Trophoblast cell (in vitro differentiated cells and primary cell): ENCODE results near the gene CYTH3.
A peak's percentile ranks its signal among the peaks of the same experiment; 100 is the strongest.

Experiments
- DNase-seq, 2 donors: peaks; one replicate each; pipeline ENCODE4 v3.0.0-alpha.2; 2016
- H2AFZ ChIP-seq: 2 replicates; pipeline ENCODE4 v1.6.1; 2013; ENCODE audit warnings: low read length, moderate library complexity, mild to moderate bottlenecking; ENCODE audit not compliant: insufficient read depth, poor library complexity
- H2AK5ac ChIP-seq: 2 replicates; pipeline ENCODE4 v1.6.1; 2013; ENCODE audit warnings: mild to moderate bottlenecking, low read length
- H2BK120ac ChIP-seq: 2 replicates; pipeline ENCODE4 v1.6.1; 2013; ENCODE audit warnings: low read length, mild to moderate bottlenecking, moderate library complexity; ENCODE audit not compliant: insufficient read depth, poor library complexity
- H2BK12ac ChIP-seq: 2 replicates; pipeline ENCODE4 v1.6.1; 2013; ENCODE audit warnings: mild to moderate bottlenecking, low read length, moderate library complexity
- H2BK5ac ChIP-seq: 2 replicates; pipeline ENCODE4 v1.6.1; 2013; ENCODE audit warnings: low read length, low read depth, moderate library complexity, mild to moderate bottlenecking; ENCODE audit not compliant: poor library complexity
- H3K14ac ChIP-seq: 2 replicates; pipeline ENCODE4 v1.6.1; 2013; ENCODE audit warnings: mild to moderate bottlenecking, low read length
- H3K18ac ChIP-seq: 2 replicates; pipeline ENCODE4 v1.6.1; 2013; ENCODE audit warnings: mild to moderate bottlenecking, low read length
- H3K23ac ChIP-seq: 2 replicates; pipeline ENCODE4 v1.6.1; 2013; ENCODE audit warnings: low read length
- H3K27ac ChIP-seq: 2 replicates; pipeline ENCODE4 v1.5.1; 2013; ENCODE audit warnings: low read depth, mild to moderate bottlenecking, inconsistent platforms, low read length, moderate library complexity
- H3K27me3 ChIP-seq: 2 replicates; pipeline ENCODE4 v1.6.1; 2013; ENCODE audit warnings: inconsistent platforms, mild to moderate bottlenecking, low read length, moderate library complexity; ENCODE audit not compliant: insufficient read depth
- H3K36me3 ChIP-seq, 2 experiments: 1 replicate in 1 of 2; 2 replicates in 1 of 2; pipeline ENCODE4 v1.6.1; 2013; ENCODE audit warnings: low read length in 2 of 2, mild to moderate bottlenecking in 2 of 2, moderate library complexity in 1 of 2; ENCODE audit not compliant: insufficient read depth in 2 of 2, control insufficient read depth in 1 of 2
- H3K4ac ChIP-seq: 2 replicates; pipeline ENCODE4 v1.6.1; 2013; ENCODE audit warnings: low read depth, mild to moderate bottlenecking, low read length, moderate library complexity
- H3K4me1 ChIP-seq, 2 experiments: 1 replicate in 1 of 2; 2 replicates in 1 of 2; pipeline ENCODE4 v1.6.1; 2013; ENCODE audit warnings: low read length in 2 of 2, mild to moderate bottlenecking in 2 of 2, moderate library complexity in 1 of 2; ENCODE audit not compliant: insufficient read depth in 2 of 2, control insufficient read depth in 1 of 2
- H3K4me2 ChIP-seq: 2 replicates; pipeline ENCODE4 v1.6.1; 2013; ENCODE audit warnings: inconsistent platforms, mild to moderate bottlenecking, low read length, moderate library complexity
- H3K4me3 ChIP-seq: 2 replicates; pipeline ENCODE4 v1.5.1; 2013; ENCODE audit warnings: mild to moderate bottlenecking, low read depth, low read length, inconsistent platforms
- H3K79me1 ChIP-seq: one replicate; pipeline ENCODE4 v1.6.1; 2013; ENCODE audit warnings: low read length
- H3K79me2 ChIP-seq: 2 replicates; pipeline ENCODE4 v1.6.1; 2013; ENCODE audit warnings: low read length, mild to moderate bottlenecking; ENCODE audit not compliant: control insufficient read depth, insufficient read depth, poor library complexity
- H3K9ac ChIP-seq: 2 replicates; pipeline ENCODE4 v1.6.1; 2013; ENCODE audit warnings: mild to moderate bottlenecking, low read length
- H3K9me3 ChIP-seq: 2 replicates; pipeline ENCODE4 v1.6.1; 2013; ENCODE audit warnings: low read depth, mild to moderate bottlenecking, control low read depth, inconsistent platforms, low read length; ENCODE audit not compliant: insufficient read depth
- H4K12ac ChIP-seq: 2 replicates; pipeline ENCODE4 v1.6.1; 2013; ENCODE audit warnings: low read depth, mild to moderate bottlenecking, low read length, moderate library complexity
- H4K8ac ChIP-seq: 2 replicates; pipeline ENCODE4 v1.6.1; 2013; ENCODE audit warnings: low read depth, mild to moderate bottlenecking, low read length, moderate library complexity
- H4K91ac ChIP-seq: one replicate; pipeline ENCODE4 v1.6.1; 2013; ENCODE audit warnings: low read depth, mild to moderate bottlenecking, low read length, moderate library complexity
- WGBS: extraction: QIAGEN DNeasy Blood & Tissue Kit; methylation state at CpG from one replicate; pipeline ENCODE4 v1.1.7; 2013; ENCODE audit warnings: missing lambda C conversion rate; ENCODE audit not compliant: insufficient read length, insufficient coverage; ENCODE audit errors: extremely low coverage; 5-methylcytosine and 5-hydroxymethylcytosine counted together

Gene CYTH3

DNA sequence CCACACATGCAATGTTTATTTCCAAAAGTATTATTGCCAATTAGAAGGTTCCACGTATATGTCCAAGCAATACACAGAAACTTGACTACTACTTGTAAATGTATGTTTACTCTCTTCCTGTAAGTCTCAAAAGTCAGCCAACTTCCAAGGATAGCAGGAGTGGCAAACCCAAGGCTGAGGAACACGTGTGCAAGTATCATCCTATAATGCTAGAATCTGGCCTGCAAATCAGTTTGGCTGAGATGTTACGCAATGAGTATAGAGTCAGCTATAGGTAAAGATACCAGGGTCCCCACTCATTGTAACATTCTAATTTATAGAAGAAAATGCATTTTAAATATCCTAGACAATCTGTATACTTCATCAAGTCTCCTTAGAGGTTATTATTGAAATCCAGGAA lies 34.7 kb downstream of the CYTH3 start:
- H4K91ac ChIP-seq, result no peak overlapping the region
- no peak overlapping the region for H2BK120ac ChIP-seq
- no peak overlapping the region for H4K12ac ChIP-seq
- no peak overlapping the region for H2AFZ ChIP-seq
- DNase-seq, result no peak
- no peak overlapping the region for H3K23ac ChIP-seq
- no peak overlapping the region for H2BK5ac ChIP-seq
- peaks cover 0 to 2% of the 10 kb centered on the region in 2 experiments for H3K4me1 ChIP-seq
- no peak overlapping the region for H2BK12ac ChIP-seq
- H3K9me3 ChIP-seq, result peaks cover 2% of the 10 kb centered on the region
- no peaks in the 10 kb centered on the region for H3K79me2 ChIP-seq
- H3K14ac ChIP-seq, result no peak overlapping the region
- H2AK5ac ChIP-seq, result no peak overlapping the region
- H3K4ac ChIP-seq, result no peak overlapping the region
- H3K18ac ChIP-seq, result no peak overlapping the region
- no peaks in the 10 kb centered on the region for H3K27me3 ChIP-seq
- no peaks in the 10 kb centered on the region for H3K79me1 ChIP-seq
- no peak overlapping the region for H3K4me2 ChIP-seq
- no peak overlapping the region for H3K4me3 ChIP-seq
- H3K9ac ChIP-seq, result no peak overlapping the region
- no CpG with 5 or more reads among the region's 3 CpGs for WGBS
- H4K8ac ChIP-seq, result no peak overlapping the region
- H3K27ac ChIP-seq, result no peak overlapping the region
- no peaks in the 10 kb centered on the region for H3K36me3 ChIP-seq

DNA sequence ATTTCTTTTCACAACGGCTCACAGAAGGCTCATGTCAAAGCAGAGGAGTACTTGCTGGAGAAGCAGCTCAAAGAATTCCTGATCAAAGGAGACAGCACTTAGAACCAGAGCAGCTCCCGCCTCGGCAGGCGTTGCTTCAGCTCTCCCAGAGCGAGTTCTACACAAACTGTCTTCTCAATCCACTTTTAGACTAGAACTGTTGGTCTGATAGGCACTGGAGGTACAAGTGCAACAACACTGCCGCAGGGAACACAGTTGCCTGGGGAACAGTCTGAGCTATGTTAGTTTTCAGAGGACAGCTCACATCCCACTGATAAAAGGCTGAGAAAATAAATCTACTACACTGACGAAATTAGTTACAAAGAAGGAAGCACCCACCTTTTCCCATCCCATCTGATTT lies 35.4 kb downstream of the CYTH3 start:
- H2BK12ac ChIP-seq, result no peak overlapping the region
- no peak overlapping the region for H3K18ac ChIP-seq
- H3K4me1 ChIP-seq, result peaks cover 0 to 3% of the 10 kb centered on the region in 2 experiments
- H3K79me1 ChIP-seq, result no peaks in the 10 kb centered on the region
- no peaks in the 10 kb centered on the region for H3K79me2 ChIP-seq
- no peak overlapping the region for H3K23ac ChIP-seq
- H3K27ac ChIP-seq, result no peak overlapping the region
- no peak overlapping the region for H3K9ac ChIP-seq
- H4K12ac ChIP-seq, result no peak overlapping the region
- H2BK5ac ChIP-seq, result no peak overlapping the region
- H2AFZ ChIP-seq, result no peak overlapping the region
- H2AK5ac ChIP-seq, result no peak overlapping the region
- no peak overlapping the region for H3K4me2 ChIP-seq
- H3K36me3 ChIP-seq, result no peaks in the 10 kb centered on the region
- WGBS, result no CpG with 5 or more reads among the region's 7 CpGs
- no peak overlapping the region for H4K91ac ChIP-seq
- no peak overlapping the region for H3K4ac ChIP-seq
- H3K9me3 ChIP-seq, result peaks cover 2% of the 10 kb centered on the region
- H4K8ac ChIP-seq, result no peak overlapping the region
- H3K14ac ChIP-seq, result no peak overlapping the region
- no peak overlapping the region for H3K4me3 ChIP-seq
- H2BK120ac ChIP-seq, result no peak overlapping the region
- H3K27me3 ChIP-seq, result no peaks in the 10 kb centered on the region
- DNase-seq, result no peak

DNA sequence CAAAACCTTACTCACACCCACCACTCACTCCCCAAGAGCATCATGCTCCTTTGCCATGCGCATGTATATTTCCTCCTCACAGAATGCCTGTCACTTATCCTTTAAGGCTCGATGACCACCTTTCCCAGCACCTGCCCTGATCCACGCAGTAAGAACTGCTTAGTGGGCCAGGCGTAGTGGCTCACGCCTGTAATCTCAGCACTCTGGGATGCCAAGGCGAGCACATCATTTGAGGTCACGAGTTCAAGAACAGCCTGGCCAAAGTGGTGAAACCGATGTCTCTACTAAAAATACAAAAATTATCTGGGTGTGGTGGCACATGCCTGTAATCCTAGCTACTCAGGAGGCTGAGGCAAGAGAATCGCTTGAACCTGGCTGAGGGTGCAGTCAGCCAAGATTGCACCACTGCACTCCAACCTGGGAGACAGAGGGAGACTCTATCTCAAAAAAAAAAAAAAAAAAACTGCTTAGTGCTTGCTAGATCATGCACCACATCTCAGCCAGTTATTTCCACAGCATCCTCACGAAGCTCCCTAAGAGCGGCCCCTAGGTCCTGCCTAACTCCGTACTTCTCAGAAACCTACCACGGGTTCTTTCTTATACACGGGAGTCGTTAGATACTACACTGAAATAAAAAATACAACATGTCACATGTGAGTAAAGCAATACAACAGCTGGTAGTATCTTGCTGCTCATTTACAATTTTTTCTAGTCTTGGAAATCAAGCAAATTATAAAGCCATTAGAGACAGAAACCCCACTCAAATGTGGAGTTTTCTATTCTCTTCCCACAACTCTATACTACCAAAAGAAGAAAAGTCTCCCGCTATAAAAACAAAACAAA lies 37.2 kb downstream of the CYTH3 start:
- Histone ChIP-seq H3K27me3 (no peaks in the 10 kb centered on the region), H3K14ac (no peak overlapping the region)

DNA sequence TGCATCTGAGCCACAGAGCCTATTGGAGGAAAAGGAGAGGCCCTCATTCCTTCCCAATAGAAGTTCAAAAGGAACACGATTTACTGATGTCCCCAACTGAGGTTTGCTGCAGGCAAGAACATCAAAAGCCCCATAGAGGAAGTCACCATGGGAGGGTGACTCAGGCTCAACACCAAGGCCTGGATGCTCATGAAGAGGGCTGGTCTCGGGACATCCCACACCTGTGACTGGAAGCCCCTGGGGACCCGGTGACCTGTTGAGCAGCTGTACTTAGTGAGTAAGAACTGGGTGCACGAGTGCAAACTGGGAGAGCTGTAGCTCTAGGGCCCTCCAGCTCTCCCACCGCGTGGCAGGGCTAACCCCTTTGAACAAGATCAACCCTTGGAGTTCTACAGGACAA lies 38.0 kb downstream of the CYTH3 start:
- Histone ChIP-seq H2AK5ac (no peak overlapping the region), H3K79me2 (no peaks in the 10 kb centered on the region), H3K18ac (no peak overlapping the region), H3K23ac (no peak overlapping the region), H2BK12ac (no peak overlapping the region), H3K14ac (no peak overlapping the region), H2BK120ac (no peak overlapping the region), H3K9me3 (peaks cover 2% of the 10 kb centered on the region), H2AFZ (no peak overlapping the region), H3K4ac (no peak overlapping the region), H3K4me1 (peaks cover 0 to 3% of the 10 kb centered on the region in 2 experiments), H3K9ac (no peak overlapping the region), H3K27ac (no peak overlapping the region), H3K36me3 (no peaks in the 10 kb centered on the region), H4K91ac (no peak overlapping the region), H3K79me1 (no peaks in the 10 kb centered on the region), H4K8ac (no peak overlapping the region), H3K27me3 (no peaks in the 10 kb centered on the region), H3K4me2 (no peak overlapping the region), H4K12ac (no peak overlapping the region), H2BK5ac (no peak overlapping the region), H3K4me3 (no peak overlapping the region)
- WGBS, result no CpG with 5 or more reads among the region's 6 CpGs
- DNase-seq, result no peak

More for the DNA sequence above, 37.2 kb downstream of the CYTH3 start:
- H3K4me1 ChIP-seq, result peaks cover 0 to 3% of the 10 kb centered on the region in 2 experiments
- WGBS, result no CpG with 5 or more reads among the region's 16 CpGs
- H3K9ac ChIP-seq, result no peak overlapping the region
- H2BK12ac ChIP-seq, result no peak overlapping the region
- H4K8ac ChIP-seq, result no peak overlapping the region
- H4K12ac ChIP-seq, result no peak overlapping the region
- no peaks in the 10 kb centered on the region for H3K79me2 ChIP-seq
- H3K27ac ChIP-seq, result no peak overlapping the region
- H2BK120ac ChIP-seq, result no peak overlapping the region
- H3K9me3 ChIP-seq, result peaks cover 2% of the 10 kb centered on the region
- H4K91ac ChIP-seq, result no peak overlapping the region
- peak overlapping the region; percentile 30 for H3K23ac ChIP-seq
- no peak overlapping the region for H2AFZ ChIP-seq
- no peak overlapping the region for H3K4me2 ChIP-seq
- no peaks in the 10 kb centered on the region for H3K36me3 ChIP-seq
- no peak overlapping the region for H3K18ac ChIP-seq
- no peak overlapping the region for H3K4ac ChIP-seq
- peak overlapping the region; percentile 51 for H3K4me3 ChIP-seq
- DNase-seq, result no peak
- H2AK5ac ChIP-seq, result no peak overlapping the region
- H2BK5ac ChIP-seq, result no peak overlapping the region
- H3K79me1 ChIP-seq, result no peaks in the 10 kb centered on the region
